Mammary epithelial cell (primary cell): ENCODE results near the gene NAPSA.

Experiments
- EZH2 ChIP-seq: IDR thresholded peaks from 2 replicates; pipeline ENCODE4 v1.6.1; 2012; ENCODE audit warnings: low read length, inconsistent platforms, borderline replicate concordance
- TF ChIP-seq, protein P1 (sequence below), 2 donors: IDR thresholded peaks in 1 of 2; conservative IDR thresholded peaks in 1 of 2; 2 replicates each; pipeline ENCODE4 v1.5.1; 2011 to 2012; ENCODE audit warnings: inconsistent platforms in 2 of 2, low read length in 2 of 2, mild to moderate bottlenecking in 2 of 2, control low read depth in 1 of 2, low read depth in 1 of 2; ENCODE audit not compliant: insufficient read depth in 1 of 2; ENCODE audit errors: extremely low read depth in 1 of 2

DNA sequence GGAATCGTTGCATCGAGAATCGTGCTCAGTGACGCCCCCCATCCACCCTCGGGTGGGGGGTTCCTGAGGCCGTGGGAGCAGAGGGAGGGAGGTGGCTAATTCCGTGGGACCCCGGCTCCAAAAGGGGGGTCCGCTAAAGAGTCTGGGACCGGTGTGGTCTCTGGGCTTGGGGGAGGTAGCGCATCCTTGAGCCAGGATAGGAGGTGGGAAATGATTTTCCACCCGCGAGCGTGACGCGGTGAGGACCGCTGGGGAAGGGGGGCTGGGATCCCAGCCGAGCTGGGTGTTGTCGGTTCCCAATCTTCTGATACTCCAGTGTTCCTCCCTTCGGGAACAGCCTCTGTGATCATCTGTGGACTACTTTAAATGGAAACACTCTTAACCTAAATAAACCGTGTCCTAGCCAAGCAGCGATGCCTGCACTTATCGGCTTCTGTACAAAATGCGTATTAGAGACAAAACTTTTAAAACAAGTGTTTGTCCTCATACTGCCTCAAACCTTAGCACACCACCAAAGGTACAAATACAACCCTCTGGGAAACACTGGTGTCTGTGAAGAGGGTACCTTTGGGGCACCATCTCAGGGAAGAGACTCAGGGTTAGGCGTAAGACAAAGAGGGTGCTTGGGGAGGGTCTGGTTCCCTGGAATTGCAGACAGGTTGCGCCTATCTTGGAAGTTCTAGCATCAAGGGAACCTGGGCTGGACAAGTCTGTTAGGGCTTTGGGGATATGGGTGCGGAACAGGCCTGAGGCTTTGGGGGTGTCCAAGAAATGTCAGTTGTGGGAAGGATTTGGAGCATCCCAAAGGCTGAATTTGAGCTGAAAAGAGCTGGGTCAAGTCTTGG lies 52.2 kb downstream of the NAPSA start:
- TF ChIP-seq, protein P1, sequence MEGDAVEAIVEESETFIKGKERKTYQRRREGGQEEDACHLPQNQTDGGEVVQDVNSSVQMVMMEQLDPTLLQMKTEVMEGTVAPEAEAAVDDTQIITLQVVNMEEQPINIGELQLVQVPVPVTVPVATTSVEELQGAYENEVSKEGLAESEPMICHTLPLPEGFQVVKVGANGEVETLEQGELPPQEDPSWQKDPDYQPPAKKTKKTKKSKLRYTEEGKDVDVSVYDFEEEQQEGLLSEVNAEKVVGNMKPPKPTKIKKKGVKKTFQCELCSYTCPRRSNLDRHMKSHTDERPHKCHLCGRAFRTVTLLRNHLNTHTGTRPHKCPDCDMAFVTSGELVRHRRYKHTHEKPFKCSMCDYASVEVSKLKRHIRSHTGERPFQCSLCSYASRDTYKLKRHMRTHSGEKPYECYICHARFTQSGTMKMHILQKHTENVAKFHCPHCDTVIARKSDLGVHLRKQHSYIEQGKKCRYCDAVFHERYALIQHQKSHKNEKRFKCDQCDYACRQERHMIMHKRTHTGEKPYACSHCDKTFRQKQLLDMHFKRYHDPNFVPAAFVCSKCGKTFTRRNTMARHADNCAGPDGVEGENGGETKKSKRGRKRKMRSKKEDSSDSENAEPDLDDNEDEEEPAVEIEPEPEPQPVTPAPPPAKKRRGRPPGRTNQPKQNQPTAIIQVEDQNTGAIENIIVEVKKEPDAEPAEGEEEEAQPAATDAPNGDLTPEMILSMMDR (conservative IDR thresholded peaks at IDR 0.05 in 1 of 2, IDR thresholded peaks at IDR 0.05 in 1 of 2; ENCODE audit: extremely low read depth in 1 of 2, insufficient read depth in 1 of 2, low read depth in 1 of 2, low read length in 2 of 2), result no peak
- TF ChIP-seq EZH2, result no peak
